NCI-H446 treated with DMSO at 0.1 percent for 48 hours (cell line): Measurements from ENCODE around the gene PSD2.

ENCODE experiments used
- DNase-seq: peaks from one replicate; lab custom pipeline; 2025; lab: John Stamatoyannopoulos, UW

PSD2 gene

DNA sequence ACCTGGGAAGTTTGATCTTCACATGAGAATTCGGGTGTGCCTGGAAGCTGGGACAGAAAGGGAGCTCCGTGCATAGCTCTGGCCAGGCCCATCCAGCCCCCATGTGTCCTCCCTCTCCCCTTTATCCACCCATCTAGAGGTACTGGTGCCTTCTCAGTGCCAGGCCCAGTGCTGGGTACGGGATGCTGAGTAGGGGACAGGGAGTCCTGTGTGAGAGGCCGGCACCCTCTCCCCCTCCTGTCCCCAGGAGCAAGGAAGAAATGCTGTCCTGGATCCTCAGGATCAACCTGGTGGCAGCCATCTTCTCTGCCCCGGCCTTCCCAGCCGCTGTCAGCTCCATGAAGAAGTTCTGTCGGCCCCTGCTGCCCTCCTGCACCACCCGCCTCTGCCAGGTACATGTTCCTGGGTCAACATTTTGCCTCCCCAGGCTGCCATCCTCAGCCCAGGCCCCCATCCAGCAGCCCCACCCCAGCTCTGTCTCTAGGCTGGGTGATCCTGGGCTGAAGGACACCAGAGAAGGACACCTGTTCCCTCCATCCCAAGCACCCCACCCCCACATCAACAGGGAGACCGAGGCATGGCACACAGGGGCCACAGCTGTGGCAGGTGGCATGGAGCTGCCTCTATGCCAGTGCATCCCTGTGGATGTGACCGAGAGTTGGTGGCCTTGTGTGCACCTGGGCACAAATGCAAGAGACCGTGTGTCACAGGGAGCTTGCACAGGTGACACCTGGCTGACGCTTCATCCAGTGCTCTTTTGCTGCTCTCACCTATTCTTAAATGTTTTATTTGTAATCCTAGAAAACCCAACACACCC, 43.0 kb downstream of the PSD2 start:
- no peak for DNase-seq

DNA sequence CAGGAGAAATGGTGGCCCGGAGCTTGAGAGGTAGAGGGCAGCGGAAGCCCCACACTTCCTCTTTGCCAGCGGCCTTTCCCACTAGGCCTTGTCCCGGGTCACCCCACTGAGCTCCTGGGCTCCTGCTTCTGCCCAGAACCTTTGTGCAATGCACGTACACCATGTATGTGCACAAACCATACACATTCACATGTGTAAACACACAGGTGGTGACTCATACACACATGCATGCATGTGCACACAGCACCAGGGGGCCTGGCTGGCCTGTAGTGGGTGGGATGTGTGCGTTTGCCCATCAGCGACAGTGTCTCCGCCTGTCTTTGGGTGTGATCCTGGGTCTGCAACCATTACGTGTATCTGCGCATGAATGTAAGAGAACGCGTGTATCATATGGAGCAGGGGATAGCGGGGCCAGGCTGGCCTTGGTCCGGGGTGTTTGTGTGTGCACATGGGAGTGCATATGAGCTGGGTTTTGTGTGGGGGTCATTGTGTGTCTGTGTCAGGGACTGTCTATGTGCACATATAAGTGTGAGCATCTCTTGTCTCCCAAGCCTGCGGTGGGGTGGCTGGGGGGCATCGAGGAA, 43.7 kb downstream of the PSD2 start:
- no peak for DNase-seq

DNA sequence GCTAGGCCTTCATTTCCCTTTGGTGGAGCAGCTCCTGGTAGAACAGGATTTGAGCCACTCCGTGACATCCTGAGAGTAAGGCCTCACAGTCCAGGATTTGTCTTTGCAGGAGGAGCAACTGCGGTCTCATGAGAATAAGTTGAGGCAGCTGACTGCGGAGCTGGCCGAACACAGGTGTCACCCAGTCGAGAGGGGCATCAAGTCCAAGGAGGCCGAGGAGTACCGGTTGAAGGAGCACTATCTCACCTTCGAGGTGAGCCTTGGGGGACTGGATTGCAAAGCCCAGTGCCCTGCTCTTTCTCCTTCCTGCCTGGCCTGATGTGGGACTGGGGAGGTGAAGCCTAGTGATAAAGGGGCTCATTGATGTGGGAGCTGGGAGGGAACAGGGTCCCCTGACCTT, 44.3 kb downstream of the PSD2 start:
- DNase-seq: no peak

DNA sequence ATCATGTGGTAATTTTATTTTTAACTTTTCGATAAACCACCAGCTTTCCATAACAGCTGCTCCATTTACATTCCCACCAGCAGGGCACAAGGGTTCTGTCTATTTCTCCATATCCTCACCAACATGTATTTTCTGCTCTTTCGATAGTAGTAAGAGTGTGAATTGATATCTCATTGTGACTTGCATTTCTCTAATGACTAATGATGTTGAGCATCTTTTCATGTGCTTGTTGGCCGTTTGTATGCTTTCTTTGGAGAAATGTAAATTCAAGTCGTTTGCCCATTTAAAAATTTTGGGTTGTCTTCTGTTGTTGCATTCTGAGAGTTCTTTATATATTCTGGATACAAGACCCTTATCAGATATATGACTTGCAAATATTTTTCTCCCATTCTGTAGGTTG, 45.9 kb downstream of the PSD2 start:
- DNase-seq: no peak

DNA sequence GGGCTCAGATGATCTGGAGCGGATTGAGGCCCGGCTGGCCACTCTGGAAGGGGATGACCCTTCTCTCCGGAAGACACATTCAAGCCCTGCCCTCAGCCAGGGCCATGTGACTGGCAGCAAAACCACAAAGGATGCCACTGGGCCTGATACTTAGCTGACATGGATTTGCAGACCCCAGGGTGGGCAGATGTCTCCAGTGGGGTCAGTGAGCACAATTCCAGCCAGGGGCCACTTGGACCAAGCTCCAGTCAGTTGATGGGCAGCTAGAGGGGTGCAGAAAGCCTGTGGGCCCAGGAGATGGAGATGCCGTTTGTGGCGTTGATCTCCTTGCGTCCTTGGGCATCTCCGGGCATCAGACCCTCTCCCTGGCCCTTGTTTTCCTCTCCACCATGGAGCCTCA, 46.7 kb downstream of the PSD2 start:
- DNase-seq: no peak

DNA sequence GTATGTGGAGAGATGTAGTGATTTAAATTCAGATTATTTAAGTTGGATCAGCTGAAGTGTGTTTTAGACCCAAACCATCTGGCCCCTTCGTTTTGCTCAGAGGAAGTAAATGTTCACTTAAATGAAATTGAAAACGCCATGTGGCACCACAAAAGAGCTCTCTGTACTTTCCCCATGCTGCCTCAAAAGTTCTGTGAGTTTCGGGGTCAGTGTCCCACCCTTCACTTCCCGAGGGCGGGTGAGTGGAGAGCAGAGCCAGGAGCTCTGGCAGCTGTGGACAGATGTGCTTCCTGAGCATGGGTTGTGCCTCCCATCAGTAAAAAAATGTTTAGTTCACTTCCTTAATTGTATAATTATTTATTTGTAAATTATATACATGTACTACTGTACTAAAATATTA, 48.4 kb downstream of the PSD2 start:
- no peak for DNase-seq

DNA sequence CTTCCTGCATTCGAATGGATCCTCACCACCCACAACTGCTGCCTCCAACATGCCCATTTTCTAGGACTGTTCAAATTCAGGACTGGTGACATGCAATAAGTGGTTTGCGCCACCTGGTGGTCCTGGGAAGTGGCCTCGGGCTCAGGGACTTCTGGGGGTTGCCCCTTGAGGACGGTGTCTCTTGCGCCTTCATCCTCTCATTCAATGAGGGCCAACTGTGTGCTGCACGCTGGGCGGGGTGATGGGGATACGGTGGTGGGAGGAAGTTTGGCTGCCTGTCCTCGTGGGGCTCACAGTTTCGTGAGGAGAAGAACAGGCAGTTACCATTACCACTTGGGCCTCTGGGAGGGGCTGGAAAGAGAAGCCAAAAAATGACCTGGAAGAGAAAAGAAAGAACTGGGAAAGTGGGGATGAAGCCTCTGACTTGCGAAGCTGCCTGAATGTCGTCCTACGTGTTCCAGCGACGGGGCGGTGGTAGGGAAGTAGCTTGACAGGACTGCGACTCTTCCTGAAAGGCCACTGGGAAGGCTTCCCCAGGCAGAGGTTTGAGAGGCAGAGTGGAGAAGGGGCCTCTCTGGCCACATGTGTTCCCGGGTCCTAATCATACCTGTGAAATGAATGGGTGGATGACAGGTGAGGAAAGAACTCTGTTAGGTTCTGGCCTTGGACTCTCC, 49.0 kb downstream of the PSD2 start:
- no peak for DNase-seq

DNA sequence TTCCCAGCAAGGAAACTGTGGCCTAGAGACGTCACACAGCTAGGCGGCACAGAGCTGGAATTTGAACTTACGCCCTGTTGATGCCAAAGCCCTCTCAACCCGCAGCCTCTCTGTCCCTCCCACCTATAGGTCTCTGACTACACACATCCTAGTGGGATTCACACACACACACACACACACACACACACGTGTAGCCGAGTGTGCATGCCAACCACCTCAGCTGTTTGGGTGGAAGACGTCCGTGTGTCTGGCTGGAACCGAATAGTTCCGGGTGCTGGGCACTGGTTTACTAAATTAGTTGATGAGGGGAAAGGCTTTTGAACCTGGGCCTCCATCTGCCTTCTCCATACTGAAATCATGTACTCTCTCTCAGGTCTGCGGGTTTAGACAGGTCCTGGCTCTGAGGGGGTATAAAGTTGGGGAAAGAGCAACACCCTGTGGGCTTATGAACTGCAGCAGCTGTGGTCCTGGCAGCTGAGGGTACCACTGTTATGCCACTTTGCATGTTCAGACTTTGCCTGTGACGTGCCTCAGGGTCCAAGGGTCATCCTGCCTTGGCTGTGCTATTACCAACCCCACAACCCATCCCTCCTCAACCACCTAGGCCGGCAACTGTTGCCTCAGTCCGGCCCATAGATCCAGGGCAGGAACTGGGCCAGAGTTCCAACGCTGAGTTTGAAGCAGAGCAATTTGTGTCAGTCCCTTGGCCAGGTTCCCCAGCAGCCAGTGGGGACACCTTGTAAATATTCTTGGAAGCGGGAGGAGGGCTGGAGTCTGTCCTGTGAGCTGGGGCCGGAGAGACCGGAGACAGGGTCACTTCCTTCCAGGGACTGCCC, 50.5 kb downstream of the PSD2 start:
- no peak for DNase-seq

DNA sequence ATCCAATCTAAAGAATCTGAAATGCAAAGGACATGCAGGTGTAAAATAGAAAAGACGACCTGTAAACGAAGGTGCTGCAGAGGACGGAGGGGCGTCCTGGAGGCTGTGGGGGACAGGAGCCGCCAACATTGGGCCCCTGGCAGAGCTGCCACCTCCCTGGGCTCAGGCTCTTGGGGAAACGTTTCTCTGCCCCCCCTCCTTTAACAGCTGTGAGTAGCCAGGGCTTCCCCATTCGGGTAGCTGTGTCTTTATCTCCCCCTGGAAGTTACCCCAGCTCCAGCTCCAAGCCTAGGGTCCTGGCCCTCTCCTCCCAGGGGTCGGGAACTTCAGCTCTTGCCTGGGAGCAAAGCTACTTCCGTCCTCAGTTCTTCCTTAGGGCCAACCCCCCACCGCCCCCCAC, 51.5 kb downstream of the PSD2 start:
- DNase-seq: no peak

DNA sequence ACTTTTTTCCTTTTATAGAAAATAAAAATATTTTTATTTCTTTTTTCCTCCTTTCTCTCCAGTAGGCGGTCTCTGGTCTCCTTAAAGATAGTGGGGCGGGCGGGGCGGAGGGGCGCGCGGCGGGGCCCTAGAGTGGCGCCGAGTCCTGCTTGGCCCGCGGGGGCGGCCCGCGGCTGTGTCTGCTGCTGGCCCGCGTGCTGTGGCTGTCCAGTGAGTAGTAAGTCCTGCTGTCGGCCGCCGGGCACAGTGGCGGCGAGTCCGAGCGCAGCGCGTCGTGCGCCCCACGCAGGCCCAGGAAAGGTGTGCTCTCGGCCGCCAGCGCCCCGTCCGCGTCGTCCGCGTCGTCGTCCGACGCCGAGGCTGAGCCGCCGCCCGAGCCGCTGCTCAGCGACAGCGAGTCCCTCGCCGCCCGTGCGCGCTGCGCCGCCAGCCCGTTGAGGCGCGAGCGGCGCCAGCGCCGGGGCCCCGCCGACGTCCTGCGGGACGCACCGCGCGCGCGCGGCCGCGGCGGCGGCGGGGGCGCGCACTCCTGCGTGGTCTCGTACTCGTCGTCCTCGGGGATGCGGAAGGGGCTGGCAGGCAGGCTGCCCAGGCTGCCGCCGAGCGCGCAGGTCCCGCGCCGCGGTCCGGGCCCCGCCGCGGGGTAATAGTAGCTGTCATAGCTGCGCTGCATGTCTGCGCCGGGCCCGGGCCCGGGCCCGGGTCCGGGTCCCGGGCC, 52.3 kb downstream of the PSD2 start:
- DNase-seq: no peak

DNA sequence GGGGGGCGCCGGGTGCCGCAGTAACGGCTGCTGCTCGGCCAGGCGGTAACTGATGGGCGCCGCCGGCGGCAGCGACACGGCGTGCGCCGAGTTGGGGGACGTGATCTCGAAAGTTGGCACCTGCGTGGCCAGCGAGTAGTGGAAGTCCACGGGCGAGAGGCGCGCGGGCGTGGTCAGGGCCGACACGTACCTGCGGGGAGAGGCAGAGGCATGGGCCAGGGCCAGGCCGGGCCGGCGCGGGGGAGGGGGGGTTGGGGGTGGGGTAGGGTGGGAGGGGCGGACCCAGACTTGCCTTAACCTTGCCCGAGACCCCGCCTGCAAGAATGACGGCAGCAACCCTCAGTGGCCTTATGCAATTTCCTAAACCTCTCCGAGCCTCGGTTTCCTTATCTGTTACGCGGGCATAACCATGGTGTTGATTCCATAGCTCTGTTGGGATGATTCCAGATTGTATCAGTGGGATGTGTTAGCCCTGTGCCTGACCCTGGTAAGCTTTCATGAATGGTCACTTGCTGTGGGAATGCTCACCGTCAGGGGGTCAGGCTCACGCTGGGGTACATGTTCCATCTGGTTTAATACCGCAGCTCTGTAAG, 53.0 kb downstream of the PSD2 start:
- DNase-seq: no peak

DNA sequence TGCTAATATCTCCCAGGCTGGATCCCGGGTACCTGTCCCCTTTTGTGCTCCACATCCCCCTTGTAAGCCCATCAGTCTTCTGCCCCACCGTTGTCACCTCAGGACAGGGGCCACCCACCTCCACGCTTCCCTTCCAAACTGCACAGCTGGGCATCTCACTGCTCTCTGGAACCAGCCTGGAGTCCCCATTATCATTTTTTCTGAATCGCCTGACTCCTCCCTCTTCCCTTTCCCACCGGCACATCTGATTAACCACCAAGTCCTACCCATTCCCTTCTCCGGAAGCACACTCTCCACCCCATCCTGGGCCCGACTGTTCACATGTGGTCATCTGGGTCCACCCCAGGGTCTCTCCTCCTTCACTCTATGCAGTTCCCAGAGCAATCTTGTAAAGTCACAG, 53.9 kb downstream of the PSD2 start:
- DNase-seq: no peak

DNA sequence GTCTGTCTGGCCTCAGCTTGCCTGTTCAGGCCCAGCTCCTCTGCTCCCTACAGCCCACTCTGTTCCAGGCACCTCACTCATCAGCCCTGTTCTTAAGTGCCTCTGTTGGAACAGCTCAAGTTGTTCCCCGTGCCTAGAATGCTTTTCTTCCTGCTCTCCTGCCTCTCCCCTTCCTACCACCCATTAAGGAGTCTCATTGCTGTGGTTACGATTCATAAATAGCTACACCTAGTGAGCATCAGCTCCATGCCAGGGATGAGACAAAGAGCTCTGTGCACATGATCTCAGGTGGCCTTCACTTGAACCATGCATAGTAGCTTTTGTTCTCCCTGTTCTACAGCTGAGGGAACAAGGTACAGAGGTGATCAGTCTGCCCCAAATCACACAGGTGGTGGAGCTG, 54.3 kb downstream of the PSD2 start:
- no peak for DNase-seq

DNA sequence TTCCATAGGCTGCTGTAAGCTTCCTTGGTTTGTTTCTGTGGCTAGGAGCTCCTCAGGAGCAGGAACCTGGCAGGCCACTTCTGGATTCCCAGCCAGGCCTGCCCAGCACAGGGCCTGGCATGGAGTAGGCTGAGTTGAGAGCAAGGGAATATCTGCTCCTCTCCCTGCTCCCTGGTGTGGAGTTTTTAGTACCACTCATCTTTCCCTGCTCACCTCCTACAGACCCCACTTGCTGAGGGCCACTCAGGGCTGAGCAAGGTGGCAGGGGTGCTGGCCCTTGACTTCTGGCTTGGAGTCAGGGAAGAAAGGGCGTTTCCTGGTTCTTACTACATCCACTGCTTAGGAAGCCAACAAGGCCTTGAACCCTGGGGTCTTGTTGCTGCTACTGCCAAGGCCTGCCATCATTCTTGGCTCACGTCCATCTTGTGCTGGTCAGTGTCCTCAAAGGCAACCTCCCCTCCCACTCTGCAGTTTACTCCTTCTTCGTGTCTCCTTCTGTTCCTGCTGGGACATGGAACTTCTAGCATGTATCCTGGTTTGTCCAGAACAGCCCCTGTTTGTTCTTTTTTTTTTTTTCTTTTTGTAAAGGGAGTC, 54.9 kb downstream of the PSD2 start:
- DNase-seq: no peak

DNA sequence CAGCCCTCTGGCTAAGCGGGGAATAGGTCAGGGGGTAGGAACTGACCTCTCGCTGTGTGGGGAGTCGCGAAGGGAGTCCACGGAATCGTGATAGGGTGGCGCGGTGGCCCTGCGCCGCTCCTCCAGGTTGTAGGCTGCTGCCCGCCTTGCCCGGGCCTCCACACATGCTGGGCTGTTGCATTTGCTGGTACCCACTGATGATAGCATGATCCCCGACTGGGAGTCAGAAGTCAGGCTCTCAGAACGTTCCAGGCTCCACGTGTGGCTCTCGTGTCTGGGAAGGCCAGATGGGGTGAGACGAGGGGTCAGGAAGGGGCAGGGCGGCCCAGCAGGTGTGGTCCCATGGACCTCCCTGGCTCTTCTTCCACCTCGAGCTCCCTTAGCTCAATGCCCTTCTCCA, 56.0 kb downstream of the PSD2 start:
- DNase-seq: no peak

DNA sequence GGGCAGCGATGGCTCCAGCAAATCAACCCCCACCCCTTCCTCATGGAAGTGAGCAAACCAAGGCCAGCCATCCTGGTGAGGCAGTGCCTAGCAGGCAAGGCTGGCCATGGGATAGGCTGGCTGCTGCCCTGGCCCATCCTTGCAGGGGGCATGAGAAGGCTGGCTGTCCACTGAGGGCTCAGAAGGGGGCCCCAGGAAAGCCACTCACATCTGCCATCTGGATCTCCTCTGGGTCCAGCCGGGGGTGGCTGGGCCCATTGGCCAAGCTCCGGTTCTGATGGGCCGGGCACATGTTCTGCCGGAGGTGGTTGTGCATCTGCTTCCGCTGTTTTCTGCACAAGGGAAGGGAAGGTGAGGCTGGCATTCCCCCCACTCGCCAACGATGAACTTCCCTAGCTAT, 57.1 kb downstream of the PSD2 start:
- no peak for DNase-seq

DNA sequence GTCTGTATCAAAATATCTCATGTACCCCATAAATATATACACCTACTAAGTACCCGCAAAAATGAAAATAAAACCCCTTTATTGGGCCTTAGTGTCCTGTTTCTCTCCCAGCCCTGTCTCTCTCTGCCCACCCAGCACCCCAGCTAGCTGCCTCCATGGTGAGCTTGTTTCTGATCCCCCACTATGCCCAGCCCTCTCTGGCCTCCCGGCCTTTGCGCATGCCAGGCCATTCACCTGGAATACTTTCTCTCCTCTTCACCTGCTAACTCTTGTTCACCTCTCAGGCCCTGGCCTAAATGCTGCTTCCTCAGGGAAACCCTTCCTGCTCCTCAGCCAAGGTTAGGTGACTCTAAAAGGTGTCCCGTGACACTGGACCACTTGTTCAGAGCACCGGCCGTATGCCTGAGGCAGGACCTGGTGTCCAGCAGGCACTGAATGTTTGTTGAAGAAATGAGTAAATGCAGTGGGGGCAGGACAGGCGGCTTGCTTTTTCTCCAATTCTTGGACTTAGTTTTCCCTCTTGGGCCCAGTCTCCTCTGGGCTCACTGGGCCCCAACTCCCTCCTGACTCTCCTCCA, 58.5 kb downstream of the PSD2 start:
- no peak for DNase-seq

DNA sequence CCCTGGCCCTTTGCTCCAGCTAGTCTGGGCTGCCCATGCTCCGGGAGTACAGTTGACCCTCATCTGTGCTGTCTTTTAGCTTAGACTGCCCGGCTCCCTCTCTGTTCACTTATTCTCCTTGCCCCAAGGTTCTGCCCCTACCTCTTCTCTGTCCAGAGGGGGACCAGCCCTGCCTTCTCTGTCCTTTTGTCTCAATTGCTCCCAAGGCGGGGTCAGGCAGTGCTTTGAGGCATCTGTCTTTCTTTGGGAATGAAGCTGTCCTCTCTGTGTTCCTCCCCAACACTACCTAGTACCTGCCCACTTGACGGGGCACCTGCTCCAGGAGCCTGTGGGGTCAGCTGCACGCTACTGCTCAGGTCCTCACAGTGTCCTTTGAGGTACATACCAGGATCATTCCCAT, 59.3 kb downstream of the PSD2 start:
- DNase-seq: no peak

DNA sequence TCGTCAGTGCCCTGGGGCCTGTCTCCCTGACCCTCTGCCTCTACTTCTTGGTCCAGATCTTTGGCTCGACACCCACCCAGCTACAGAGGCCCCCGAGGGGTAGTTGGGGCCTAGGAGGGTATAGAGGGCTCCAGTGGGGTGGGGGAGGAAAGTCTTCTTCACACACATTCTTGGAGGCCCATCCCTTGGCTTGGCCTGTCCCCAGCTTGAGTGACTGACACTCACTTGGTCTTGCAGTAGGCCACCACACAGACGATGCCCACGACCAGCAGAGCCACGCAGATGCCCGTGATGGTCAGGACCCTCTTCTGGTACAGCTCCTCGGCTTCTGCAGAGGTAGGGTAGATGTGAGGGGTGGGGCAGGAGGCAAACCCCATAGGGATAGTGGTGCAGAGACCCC, 59.8 kb downstream of the PSD2 start:
- DNase-seq: no peak

DNA sequence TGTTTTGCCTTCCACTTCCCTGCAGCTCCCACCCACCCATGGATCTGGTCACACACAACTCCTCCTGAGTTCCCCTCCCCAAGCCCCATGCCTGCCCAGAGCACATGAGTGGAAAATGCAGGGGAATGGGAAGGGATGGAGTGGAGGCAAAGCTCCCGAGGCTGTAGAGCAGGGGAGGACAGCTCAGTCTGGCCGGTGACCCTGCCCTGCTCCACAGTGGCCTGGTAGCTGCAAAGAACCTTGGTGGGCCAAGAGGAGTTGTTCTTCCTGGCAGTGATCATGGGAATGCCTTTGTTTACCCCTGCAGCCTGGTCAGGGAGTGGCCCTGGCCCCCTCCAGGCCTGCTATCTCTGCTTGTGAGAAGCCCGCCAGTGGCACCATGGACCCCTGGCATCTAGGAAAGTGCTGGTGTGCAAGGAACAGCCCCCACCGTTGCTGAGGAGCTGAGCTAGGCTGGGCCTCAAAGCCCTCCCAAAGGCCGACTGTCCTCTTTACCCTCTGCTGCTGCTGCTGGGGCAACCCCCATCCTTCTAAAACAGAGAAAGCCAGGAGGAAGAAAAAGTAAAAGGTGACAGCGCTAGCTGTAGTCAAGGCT, 60.4 kb downstream of the PSD2 start:
- no peak for DNase-seq
